ENCODE data around the gene MAP3K3. TPM values are rescaled to one million over a fixed set of nuclear protein-coding genes. Genes with fewer than 3 reads are reported as not detected.

Gene MAP3K3
- total RNA-seq, 1 donor from 2014 or later: 12.8 TPM

DNA sequence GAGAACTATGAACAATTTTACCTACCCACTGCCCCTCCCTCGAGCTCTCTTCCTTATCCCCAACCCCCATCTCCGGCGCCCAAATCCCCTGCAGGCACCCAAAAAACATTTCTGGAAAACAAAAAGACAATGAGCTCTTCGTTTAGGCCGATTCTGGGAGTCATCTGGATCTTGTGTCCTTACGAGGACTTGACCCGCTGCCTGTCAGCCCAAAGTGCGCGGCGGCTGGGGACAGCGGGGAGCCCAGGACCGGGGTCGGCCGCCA lies 118.9 kb downstream of the MAP3K3 start:
- H3K4me3 ChIP-seq (ENCODE audit: low read depth, low read length): peak overlapping the region; percentile 81
- no peak for TF ChIP-seq CTCF (conservative IDR thresholded peaks at IDR 0.05; ENCODE audit: low read depth, low read length)
- no peak for DNase-seq (ENCODE audit: low read depth)

GRCh38 chr17:63741408-63742173 lies 119.4 kb downstream of the MAP3K3 start, which contains the start of gene STRADA:
STRADA (minus strand) TSS chr17:63741799; CDS start chr17:63728369, 13,430 bp downstream.
- DNase-seq (ENCODE audit: low read depth): peak; percentile 53
- peak within 1 kb of the TSS; percentile 81 for H3K4me3 ChIP-seq (ENCODE audit: low read depth, low read length)
- TF ChIP-seq CTCF (conservative IDR thresholded peaks at IDR 0.05; ENCODE audit: low read depth, low read length): no peak

Other genes with a start within 250 kb of the MAP3K3 start
- gene CYB561, start 176.1 kb upstream of the MAP3K3 start, total RNA-seq: 16.0 and 18.0 TPM in 2 replicates
- 0.07 and 1.3 TPM in 2 replicates for gene ACE, start 145.4 kb upstream of the MAP3K3 start, total RNA-seq
- gene KCNH6, start 99.1 kb upstream of the MAP3K3 start, total RNA-seq: not detected in 2 replicates
- 36.1 and 45.8 TPM in 2 replicates for gene DCAF7, start 71.9 kb upstream of the MAP3K3 start, total RNA-seq
- gene TACO1, start 21.5 kb upstream of the MAP3K3 start, total RNA-seq: 22.8 and 32.8 TPM in 2 replicates
- 111 and 161 TPM in 2 replicates for gene LIMD2, start 77.7 kb downstream of the MAP3K3 start, total RNA-seq
- gene STRADA, start 119.4 kb downstream of the MAP3K3 start, total RNA-seq: 23.0 and 33.9 TPM in 2 replicates
- gene CCDC47, start 151.2 kb downstream of the MAP3K3 start, total RNA-seq: 27.6 and 34.8 TPM in 2 replicates
- 35.0 and 44.6 TPM in 2 replicates for gene DDX42, start 151.8 kb downstream of the MAP3K3 start, total RNA-seq
- gene PSMC5, start 205.0 kb downstream of the MAP3K3 start, total RNA-seq: 83.9 and 109 TPM in 2 replicates
- 71.7 and 86.2 TPM in 2 replicates for gene FTSJ3, start 205.2 kb downstream of the MAP3K3 start, total RNA-seq
- 95.9 and 135 TPM in 2 replicates for gene SMARCD2, start 220.3 kb downstream of the MAP3K3 start, total RNA-seq